Astrocyte (in vitro differentiated cells and primary cell): ENCODE data around the gene NDUFB8.

Source experiments
- EZH2 ChIP-seq: IDR thresholded peaks from 2 replicates; pipeline ENCODE4 v1.6.1; 2012; ENCODE audit warnings: mild to moderate bottlenecking, low read length, inconsistent platforms; ENCODE audit not compliant: insufficient read depth
- TF ChIP-seq, protein P1 (sequence below): IDR thresholded peaks from 2 replicates; pipeline ENCODE4 v1.5.1; 2011; ENCODE audit warnings: low read depth, mild to moderate bottlenecking, inconsistent platforms, low read length, moderate library complexity; ENCODE audit not compliant: insufficient read depth

- TF ChIP-seq, protein P1, sequence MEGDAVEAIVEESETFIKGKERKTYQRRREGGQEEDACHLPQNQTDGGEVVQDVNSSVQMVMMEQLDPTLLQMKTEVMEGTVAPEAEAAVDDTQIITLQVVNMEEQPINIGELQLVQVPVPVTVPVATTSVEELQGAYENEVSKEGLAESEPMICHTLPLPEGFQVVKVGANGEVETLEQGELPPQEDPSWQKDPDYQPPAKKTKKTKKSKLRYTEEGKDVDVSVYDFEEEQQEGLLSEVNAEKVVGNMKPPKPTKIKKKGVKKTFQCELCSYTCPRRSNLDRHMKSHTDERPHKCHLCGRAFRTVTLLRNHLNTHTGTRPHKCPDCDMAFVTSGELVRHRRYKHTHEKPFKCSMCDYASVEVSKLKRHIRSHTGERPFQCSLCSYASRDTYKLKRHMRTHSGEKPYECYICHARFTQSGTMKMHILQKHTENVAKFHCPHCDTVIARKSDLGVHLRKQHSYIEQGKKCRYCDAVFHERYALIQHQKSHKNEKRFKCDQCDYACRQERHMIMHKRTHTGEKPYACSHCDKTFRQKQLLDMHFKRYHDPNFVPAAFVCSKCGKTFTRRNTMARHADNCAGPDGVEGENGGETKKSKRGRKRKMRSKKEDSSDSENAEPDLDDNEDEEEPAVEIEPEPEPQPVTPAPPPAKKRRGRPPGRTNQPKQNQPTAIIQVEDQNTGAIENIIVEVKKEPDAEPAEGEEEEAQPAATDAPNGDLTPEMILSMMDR, result peak; percentile 97
- no peak for TF ChIP-seq EZH2
These were observed 6.2 kb upstream of the NDUFB8 start, which contains the start of gene HIF1AN for GRCh38 chr10:100535715-100536353.
